K562 (cell line): ENCODE data around the gene SDHC. TPM values are rescaled to one million over a fixed set of nuclear protein-coding genes. Genes with fewer than 3 reads are reported as not detected.

ENCODE experiments used
- ATAC-seq: fragments of 200-7000 bp; cut with Tn5 transposase; 3 replicates; pipeline ENCODE4 v1.9.1; 2020; ENCODE audit warnings: moderate library complexity
- BruUV-seq: library from RNA; stranded (reverse); fragments of 400-500 nt; replicated peaks from 2 replicates; lab custom pipeline; 2021; lab: Mats Ljungman, UMichigan
- CTCF ChIA-PET: fragments of 300-600 bp; formaldehyde crosslinking; extraction: SDS; loops from one replicate; lab custom pipeline; 2021; ENCODE audit warnings: low intra/inter-chr PET ratio; lab: Yijun Ruan, JAX
- POLR2A ChIA-PET: fragments of 300-600, 350-650 bp; sonication (Branson Sonifier 250); formaldehyde crosslinking; extraction: SDS; loops from one replicate; lab custom pipeline; 2021; ENCODE audit warnings: antibody characterized with exemption, inconsistent platforms; lab: Yijun Ruan, JAX
- DNase-seq, 4 experiments: peaks; one replicate each; pipeline versions ENCODE4 v3.0.0 to v3.0.0-alpha.2; 2011 to 2018; ENCODE audit warnings: low spot score in 3 of 4, mixed read lengths in 3 of 4; ENCODE audit errors: extremely low read depth in 1 of 4
- FAIRE-seq: peaks from 2 replicates; lab custom pipeline; 2011; peaks lifted over from hg19 to GRCh38; lab: Jason Lieb, UNC
- H2AFZ ChIP-seq: 2 replicates; pipeline ENCODE4 v1.6.0; 2011; ENCODE audit warnings: low read depth, low read length, control low read depth, inconsistent platforms
- H3K27ac ChIP-seq: fragments of 200-600 bp; 3 replicates; pipeline ENCODE4 v1.8.0; 2011; ENCODE audit warnings: low read depth, mild to moderate bottlenecking, control low read depth, inconsistent platforms, low read length, moderate library complexity, mixed read lengths; ENCODE audit errors: extremely low read depth
- H3K27me3 ChIP-seq, 2 experiments: fragments of 300-600 bp in 1 of 2; 2 replicates in 1 of 2; 3 replicates in 1 of 2; pipeline versions ENCODE4 v1.6.0 to v1.8.0; 2011; ENCODE audit warnings: inconsistent platforms in 2 of 2, low read length in 2 of 2, mild to moderate bottlenecking in 1 of 2, mixed read lengths in 1 of 2, moderate library complexity in 1 of 2; ENCODE audit not compliant: control insufficient read depth in 2 of 2, insufficient read depth in 2 of 2
- H3K36me3 ChIP-seq: fragments of 300-600 bp; 3 replicates; pipeline ENCODE4 v1.8.0; 2011; ENCODE audit warnings: mild to moderate bottlenecking, low read length, inconsistent platforms; ENCODE audit not compliant: control insufficient read depth, insufficient read depth
- H3K4me1 ChIP-seq, 2 experiments: fragments of 200-600 bp in 1 of 2; replicated peaks in 1 of 2; 2 replicates in 1 of 2; 3 replicates in 1 of 2; pipeline versions ENCODE4 v1.5.1 to v1.8.0; 2011; ENCODE audit warnings: inconsistent platforms in 2 of 2, low read length in 2 of 2, mild to moderate bottlenecking in 1 of 2, mixed read lengths in 1 of 2, moderate library complexity in 1 of 2; ENCODE audit not compliant: control insufficient read depth in 2 of 2, insufficient read depth in 2 of 2
- H3K4me2 ChIP-seq: 2 replicates; pipeline ENCODE4 v1.6.1; 2011; ENCODE audit warnings: low read length, control low read depth, inconsistent platforms, mixed read lengths; ENCODE audit not compliant: insufficient read depth
- H3K4me3 ChIP-seq: fragments of 200-600 bp; sonication (generic), shearing (Covaris generic); 2 replicates; pipeline ENCODE4 v1.5.1; 2016; ENCODE audit warnings: control low read depth, inconsistent platforms
- H3K79me2 ChIP-seq: fragments of 200-600 bp; 3 replicates; pipeline ENCODE4 v1.8.0; 2011; ENCODE audit warnings: low read length, inconsistent platforms; ENCODE audit not compliant: control insufficient read depth, insufficient read depth
- H3K9ac ChIP-seq, 2 experiments: 2 replicates each; pipeline versions ENCODE4 v1.6.0 to v1.6.1; 2011; ENCODE audit warnings: low read depth in 2 of 2, low read length in 2 of 2, control low read depth in 1 of 2, inconsistent platforms in 1 of 2, mild to moderate bottlenecking in 1 of 2, mixed read lengths in 1 of 2; ENCODE audit not compliant: insufficient read depth in 1 of 2
- H3K9me1 ChIP-seq: one replicate; pipeline ENCODE4 v1.6.0; 2011; ENCODE audit warnings: inconsistent platforms, mild to moderate bottlenecking, low read length, moderate library complexity; ENCODE audit not compliant: control insufficient read depth, insufficient read depth
- H3K9me3 ChIP-seq: replicated peaks from 2 replicates; pipeline ENCODE4 v1.5.1; 2011; ENCODE audit warnings: low read depth, low read length, inconsistent platforms; ENCODE audit not compliant: control insufficient read depth, insufficient read depth
- H4K20me1 ChIP-seq: replicated peaks from 2 replicates; pipeline ENCODE4 v1.6.1; 2011; ENCODE audit warnings: low read length, inconsistent platforms, mixed read lengths; ENCODE audit not compliant: control insufficient read depth, insufficient read depth
- CBX5 ChIP-seq: IDR thresholded peaks from 2 replicates; pipeline ENCODE4 v1.6.1; 2014; ENCODE audit warnings: low read depth, borderline replicate concordance
- E2F1 ChIP-seq: sonication (generic); formaldehyde crosslinking; IDR thresholded peaks from 2 replicates; pipeline ENCODE4 v1.8.1; 2023; ENCODE audit warnings: mild to moderate bottlenecking, missing genetic modification reagents, moderate library complexity
- EHMT2 ChIP-seq: fragments of 450-650 bp; IDR thresholded peaks from 2 replicates; pipeline ENCODE4 v1.6.1; 2018; ENCODE audit warnings: antibody characterized with exemption
- EWSR1 ChIP-seq: fragments of 450-650 bp; IDR thresholded peaks from 2 replicates; pipeline ENCODE4 v1.6.1; 2018; ENCODE audit warnings: borderline replicate concordance, mild to moderate bottlenecking, low read depth, moderate library complexity; ENCODE audit not compliant: partially characterized antibody
- HDAC3 ChIP-seq: fragments of 450-650 bp; IDR thresholded peaks from 2 replicates; pipeline ENCODE4 v1.6.1; 2018; ENCODE audit warnings: borderline replicate concordance, mild to moderate bottlenecking, moderate library complexity; ENCODE audit not compliant: partially characterized antibody
- HOXB6 ChIP-seq: fragments of 250-450 bp; sonication (Bioruptor Pico); IDR thresholded peaks from 2 replicates; pipeline ENCODE4 v1.5.1; 2022; ENCODE audit warnings: mild to moderate bottlenecking, borderline replicate concordance
- IRF9 ChIP-seq: fragments of 450-650 bp; IDR thresholded peaks from 2 replicates; pipeline ENCODE4 v1.6.1; 2016; ENCODE audit warnings: missing biosample characterization, missing genetic modification characterization
- KDM5B ChIP-seq: fragments of 200-600 bp; sonication (generic); IDR thresholded peaks from 2 replicates; pipeline ENCODE4 v1.6.1; 2012; ENCODE audit warnings: low read depth, mild to moderate bottlenecking, moderate library complexity, low read length, control low read depth, inconsistent platforms; ENCODE audit not compliant: insufficient replicate concordance
- MAX ChIP-seq: sonication (generic); formaldehyde crosslinking; IDR thresholded peaks from 2 replicates; pipeline ENCODE4 v1.9.0; 2022; ENCODE audit warnings: mild to moderate bottlenecking, missing genetic modification reagents
- MYC ChIP-seq, 2 experiments: fragments of 250-450 bp in 1 of 2; sonication (Bioruptor Pico) in 1 of 2; IDR thresholded peaks; 2 replicates each; pipeline versions ENCODE4 v1.5.1 to v1.6.1; 2012 to 2021; ENCODE audit warnings: low read depth in 2 of 2, borderline replicate concordance in 1 of 2, improper control_type of control experiment in 1 of 2, low read length in 1 of 2, mild to moderate bottlenecking in 1 of 2, moderate library complexity in 1 of 2
- NKRF ChIP-seq: fragments of 450-650 bp; IDR thresholded peaks from 2 replicates; pipeline ENCODE4 v1.6.1; 2016; ENCODE audit warnings: borderline replicate concordance
- NR4A1 ChIP-seq, 2 experiments: fragments of 250-450 bp in 1 of 2; fragments of 450-650 bp in 1 of 2; sonication (Bioruptor Pico) in 1 of 2; IDR thresholded peaks; 2 replicates each; pipeline versions ENCODE4 v1.4.0 to v1.6.1; 2016 to 2020; ENCODE audit warnings: mild to moderate bottlenecking in 2 of 2, missing compliant biosample characterization in 1 of 2, missing genetic modification characterization in 1 of 2, moderate library complexity in 1 of 2
- POLR3A ChIP-seq: IDR thresholded peaks from 2 replicates; pipeline ENCODE4 v1.6.1; 2011; ENCODE audit warnings: borderline replicate concordance, mild to moderate bottlenecking, moderate library complexity; ENCODE audit not compliant: insufficient read length, insufficient read depth; ENCODE audit errors: extremely low read depth
- SAFB ChIP-seq: fragments of 200-400 bp; formaldehyde crosslinking; IDR thresholded peaks from 2 replicates; pipeline ENCODE4 v1.6.1; 2017; ENCODE audit warnings: low read depth, low read length, borderline replicate concordance
- SMAD4 ChIP-seq: fragments of 250-450 bp; sonication (Bioruptor Pico); conservative IDR thresholded peaks from 2 replicates; pipeline ENCODE4 v1.8.0; 2021; ENCODE audit warnings: inconsistent platforms, mild to moderate bottlenecking, moderate library complexity
- ZNF311 ChIP-seq: fragments of 250-450 bp; sonication (Bioruptor Pico); IDR thresholded peaks from 2 replicates; pipeline ENCODE4 v1.4.0; 2020; ENCODE audit warnings: mild to moderate bottlenecking, moderate library complexity
- ZNF79 ChIP-seq: fragments of 250-450 bp; sonication (Bioruptor Pico); IDR thresholded peaks from 2 replicates; pipeline ENCODE4 v1.4.0; 2020; ENCODE audit warnings: low read depth, mild to moderate bottlenecking, moderate library complexity
- WGBS: fragments of 100-300 bp; shearing (Covaris generic); methylation state at CpG from one replicate; pipeline ENCODE4 v1.1.6; 2016; ENCODE audit warnings: low coverage, mixed read lengths; ENCODE audit not compliant: insufficient coverage; ENCODE audit errors: missing lambda C conversion rate; 5-methylcytosine and 5-hydroxymethylcytosine counted together
- in situ Hi-C: fragments of 300-500 bp; cut with MboI; formaldehyde crosslinking; loops from 4 replicates; pipeline ENCODE4 v1.15.0; 2018; ENCODE audit warnings: inconsistent platforms, mixed read lengths
- intact Hi-C: fragments of 100-400 bp; cut with micrococcal nuclease; formaldehyde crosslinking; loops from 2 replicates; pipeline ENCODE4 v1.14.2; 2022
- polyA plus RNA-seq, 8 experiments: library from polyadenylated mRNA; depleted of rRNA in 4 of 8; stranded (reverse) in 5 of 8; unstranded in 3 of 8; fragments of >200 nt; fragmentation: Nextera tagmentation in 2 of 8; fragmentation: Illumina TruSeq in 1 of 8; extraction: Ambion mirVana in 2 of 8; extraction: Trizol in 1 of 8; gene quantifications; 2 replicates each; pipeline versions ENCODE4 v1.2.1 to v1.2.3, GENCODE V29; 2011 to 2014; ENCODE audit warnings: inconsistent platforms in 1 of 8, missing spikeins in 1 of 8
- total RNA-seq, 7 experiments: library from RNA; depleted of rRNA in 6 of 7; stranded (reverse); fragments of >200 nt in 6 of 7; fragmentation: Illumina TruSeq in 2 of 7; extraction: Trizol in 2 of 7; gene quantifications; 2 replicates each; pipeline versions ENCODE4 v1.2.1 to v1.2.3, GENCODE V29; 2011 to 2021; ENCODE audit warnings: low replicate concordance in 1 of 7

Gene SDHC
- total and polyA plus RNA-seq, 9 of the 15 experiments (the other 6 are each of a cell fraction or from before 2014, with no cell fraction given) = 7.7 to 309 (median 174) TPM

GRCh38 chr1:161350671-161351070 is 36.5 kb downstream of the SDHC start:
- Histone ChIP-seq H3K27me3 (no peaks in the 10 kb centered on the region), H3K4me1 (no peaks in the 10 kb centered on the region; a peak in 1 of 5 replicates), H3K79me2 (peaks cover 11% of the 10 kb centered on the region; the same call in 2 of the 3 replicates), H3K9ac (no peak overlapping the region), H3K36me3 (peaks cover 32% of the 10 kb centered on the region; the same call in 2 of the 3 replicates), H2AFZ (no peak overlapping the region), H3K9me1 (no peaks in the 10 kb centered on the region), H4K20me1 (no peaks in the 10 kb centered on the region; the same call in 1 of the 2 replicates), H3K4me2 (no peak overlapping the region), H3K27ac (no peak overlapping the region), H3K9me3 (no peaks in the 10 kb centered on the region), H3K4me3 (no peak overlapping the region)
- ChIA-PET CTCF (no interaction called here), POLR2A (no interaction called here)
- FAIRE-seq = no peak
- no peak for TF ChIP-seq SAFB
- TF ChIP-seq EWSR1 = no peak
- no peak for TF ChIP-seq CBX5
- no peak for TF ChIP-seq ZNF311 (CRISPR knock-in tag)
- TF ChIP-seq KDM5B = no peak
- no peak for TF ChIP-seq HDAC3
- TF ChIP-seq IRF9 (tag) = no peak
- TF ChIP-seq NR4A1 (CRISPR knock-in tag; IDR thresholded peaks at IDR 0.05) = no peak
- no peak for TF ChIP-seq NR4A1 (tag; IDR thresholded peaks at IDR 0.05)
- TF ChIP-seq POLR3A = no peak
- no peak for TF ChIP-seq HOXB6 (CRISPR knock-in tag)
- no peak for TF ChIP-seq MAX
- no peak for TF ChIP-seq EHMT2
- TF ChIP-seq ZNF79 (CRISPR knock-in tag) = no peak
- TF ChIP-seq E2F1 (CRISPR knock-in tag) = no peak
- TF ChIP-seq MYC (IDR thresholded peaks at IDR 0.05; ENCODE audit: low read depth, low read length) = no peak
- TF ChIP-seq MYC (CRISPR knock-in tag; IDR thresholded peaks at IDR 0.05; ENCODE audit: borderline replicate concordance, low read depth) = no peak
- TF ChIP-seq NKRF = no peak
- no peak for TF ChIP-seq SMAD4 (CRISPR knock-in tag)
- in situ Hi-C loops = no loop called here
- no peak for ATAC-seq
- intact Hi-C loops = no loop called here
- BruUV-seq = no TSS peak
- no peak for DNase-seq
- WGBS = 55% methylated on average over 1 of the region's 1 CpG
